Stimulated activated effector memory CD8-positive, alpha-beta T cell treated with anti-CD3 and anti-CD28 coated beads, Interleukin-12 subunit alpha, Interleukin-12 subunit beta, amount 100 ng/mL, for 72 hours (primary cell): ENCODE data around the gene C10orf105.
A peak's percentile ranks its signal among the peaks of the same experiment; 100 is the strongest.

Experiments used
- ATAC-seq: fragments of 150-1000 bp; cut with Tn5 transposase; 2 replicates; pipeline ENCODE4 v1.10.0; 2021
- DNase-seq, 2 donors: peaks; one replicate each; pipeline ENCODE4 v3.0.0; 2021 to 2022; ENCODE audit warnings: low spot score in 2 of 2
- H3K27ac Mint-ChIP-seq: one replicate; pipeline ENCODE4 v1.8.0; 2022; ENCODE audit warnings: mild to moderate bottlenecking, mixed read lengths
- H3K36me3 Mint-ChIP-seq: one replicate; pipeline ENCODE4 v1.8.0; 2022; ENCODE audit warnings: mild to moderate bottlenecking, mixed read lengths
- H3K4me1 Mint-ChIP-seq: one replicate; pipeline ENCODE4 v1.8.0; 2022; ENCODE audit warnings: mixed read lengths
- H3K4me3 Mint-ChIP-seq: one replicate; pipeline ENCODE4 v1.8.0; 2022; ENCODE audit warnings: mild to moderate bottlenecking, mixed read lengths
- H3K9me3 Mint-ChIP-seq: one replicate; pipeline ENCODE4 v1.8.0; 2022; ENCODE audit warnings: mixed read lengths

The C10orf105 gene

DNA sequence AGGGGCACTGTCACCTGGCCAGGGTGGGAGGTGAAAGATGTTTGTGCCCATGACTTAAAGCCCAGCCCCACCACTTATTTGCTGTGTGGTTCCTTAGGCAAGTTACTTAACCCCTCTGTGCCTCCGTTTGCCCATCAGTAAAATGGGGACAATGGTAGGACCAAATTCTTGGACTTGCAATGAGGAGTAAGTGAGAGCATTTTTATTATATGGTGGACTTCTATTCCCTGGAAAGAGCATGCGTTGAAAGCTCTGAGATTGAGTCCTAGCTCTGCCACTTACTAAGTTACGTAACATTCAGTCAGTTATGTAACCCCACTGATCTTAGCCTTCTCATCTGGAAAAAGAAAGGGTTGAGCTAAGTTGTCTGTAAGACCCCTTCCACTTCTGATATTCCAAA is 35.0 kb upstream of the C10orf105 start:
- Mint-ChIP-seq H3K36me3 (peaks cover 68% of the 10 kb centered on the region), H3K4me1 (peaks cover 82% of the 10 kb centered on the region), H3K27ac (peak overlapping the region; percentile 97), H3K9me3 (no peaks in the 10 kb centered on the region), H3K4me3 (no peak overlapping the region)
- DNase-seq = no peak
- ATAC-seq = no peak

DNA sequence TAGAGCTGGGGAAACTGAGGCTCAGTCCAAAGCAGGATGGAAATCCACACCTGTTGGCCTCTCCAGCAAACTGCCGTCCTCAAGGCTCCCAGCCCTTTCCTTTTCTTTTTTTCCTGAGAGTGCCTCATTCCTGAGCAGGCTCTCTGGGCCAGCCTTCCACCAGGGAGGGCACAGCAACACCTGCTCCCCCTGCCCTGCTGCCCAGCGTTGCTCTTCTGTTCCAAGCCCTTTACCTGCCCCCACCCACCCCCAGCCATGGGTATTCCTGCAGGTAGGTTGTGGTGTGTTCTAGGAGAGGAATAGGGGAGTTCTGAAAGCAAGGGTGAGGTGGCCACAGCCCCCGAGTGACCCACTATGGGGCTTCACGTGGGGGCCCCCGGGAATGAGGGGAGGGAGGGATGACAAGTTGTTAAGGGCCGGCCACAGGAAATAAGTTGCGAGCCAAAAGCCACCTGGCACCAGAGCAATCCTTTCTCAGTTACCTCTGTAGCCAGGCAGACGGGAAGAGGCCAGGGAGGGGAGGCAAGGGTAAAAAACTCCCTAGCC is 34.5 kb upstream of the C10orf105 start:
- H3K4me3 Mint-ChIP-seq = no peak overlapping the region
- peak overlapping the region; percentile 97 for H3K27ac Mint-ChIP-seq
- DNase-seq = no peak

DNA sequence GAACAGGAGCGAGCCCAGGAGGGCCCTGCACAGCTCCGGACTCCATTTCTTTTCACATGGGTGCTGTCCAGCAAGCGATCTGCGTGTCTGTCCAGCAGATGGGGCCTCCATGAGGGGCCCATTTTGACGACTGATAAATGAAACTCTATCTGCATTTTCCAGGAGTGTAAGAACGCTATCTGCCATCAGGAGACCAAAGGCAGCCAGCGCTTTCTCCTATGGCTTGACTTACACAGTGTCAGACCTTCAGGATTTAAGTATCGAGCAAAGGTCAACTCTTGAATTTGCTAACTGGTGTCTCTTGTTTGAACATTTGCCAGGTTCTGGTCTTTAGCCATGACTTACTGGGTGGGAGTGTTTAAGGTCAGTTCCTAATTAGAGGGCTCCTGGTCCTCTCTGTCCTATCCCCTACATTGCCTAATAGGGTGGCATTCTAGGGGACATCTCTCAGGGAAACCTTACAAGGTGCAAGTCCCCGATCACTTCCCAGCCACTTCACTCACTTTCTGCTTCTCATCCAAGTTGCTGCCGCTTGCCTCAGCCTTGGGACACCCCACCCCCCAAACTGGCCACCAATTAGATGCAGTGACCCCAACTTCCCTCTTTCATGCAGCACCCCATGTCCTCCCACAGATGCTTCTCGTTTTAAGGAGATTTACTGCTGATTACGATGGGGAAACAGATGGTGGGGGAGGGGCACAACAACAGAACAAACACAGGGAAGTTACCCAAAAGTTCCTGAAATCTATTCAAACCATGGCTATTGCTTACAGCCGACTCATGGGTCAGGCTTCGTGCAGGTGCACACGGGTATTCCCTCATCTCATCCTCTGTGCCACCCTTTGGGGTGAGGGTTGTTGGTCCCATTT is 33.7 kb upstream of the C10orf105 start:
- no peak for ATAC-seq
- Mint-ChIP-seq H3K36me3 (peaks cover 67% of the 10 kb centered on the region), H3K9me3 (no peaks in the 10 kb centered on the region), H3K4me3 (peak overlapping the region; percentile 32), H3K27ac (peak overlapping the region; percentile 97), H3K4me1 (peaks cover 90% of the 10 kb centered on the region)
- DNase-seq = no peak

More for the DNA sequence above, 34.5 kb upstream of the C10orf105 start:
- peaks cover 86% of the 10 kb centered on the region for H3K4me1 Mint-ChIP-seq
- H3K9me3 Mint-ChIP-seq = no peaks in the 10 kb centered on the region
- H3K36me3 Mint-ChIP-seq = peaks cover 67% of the 10 kb centered on the region
- no peak for ATAC-seq

DNA sequence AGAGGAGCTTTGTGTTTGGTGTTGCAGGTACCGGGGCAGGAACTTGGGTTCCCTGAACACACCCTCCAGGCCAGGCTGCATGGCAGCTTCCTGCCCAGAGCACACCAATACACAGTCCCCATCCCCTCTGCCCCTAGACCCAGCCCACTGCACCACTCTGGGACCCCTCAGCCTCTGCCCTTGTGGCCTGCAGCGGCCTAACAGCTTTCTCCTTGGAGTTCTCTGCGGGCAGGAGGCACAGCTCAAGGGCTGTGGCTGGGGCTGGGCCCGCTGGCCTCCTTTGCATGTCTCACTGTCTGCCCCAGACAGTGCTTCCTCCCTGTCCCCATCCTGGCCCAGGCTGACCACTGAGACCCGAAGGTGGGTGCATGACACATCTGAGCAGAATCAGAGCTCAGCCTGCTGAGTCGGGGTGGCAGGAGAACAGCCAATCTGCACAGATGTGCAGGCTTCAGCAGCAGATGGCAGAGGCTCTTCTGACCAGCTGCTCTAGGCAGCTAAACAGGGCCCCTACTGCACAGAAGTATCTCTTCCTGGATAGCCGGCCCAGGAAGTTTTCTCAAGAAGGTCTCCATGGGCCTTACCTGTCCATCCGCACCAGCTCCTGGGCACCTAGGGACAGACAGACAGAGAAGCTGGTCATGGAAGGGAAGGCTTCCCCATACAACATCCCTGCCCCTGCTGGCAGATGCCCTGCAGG is 33.0 kb upstream of the C10orf105 start:
- Mint-ChIP-seq H3K27ac (peak overlapping the region; percentile 97), H3K36me3 (peaks cover 67% of the 10 kb centered on the region), H3K9me3 (no peaks in the 10 kb centered on the region), H3K4me1 (peaks cover 90% of the 10 kb centered on the region), H3K4me3 (peak overlapping the region; percentile 32)
- no peak for DNase-seq
- peak; percentile 45 for ATAC-seq

DNA sequence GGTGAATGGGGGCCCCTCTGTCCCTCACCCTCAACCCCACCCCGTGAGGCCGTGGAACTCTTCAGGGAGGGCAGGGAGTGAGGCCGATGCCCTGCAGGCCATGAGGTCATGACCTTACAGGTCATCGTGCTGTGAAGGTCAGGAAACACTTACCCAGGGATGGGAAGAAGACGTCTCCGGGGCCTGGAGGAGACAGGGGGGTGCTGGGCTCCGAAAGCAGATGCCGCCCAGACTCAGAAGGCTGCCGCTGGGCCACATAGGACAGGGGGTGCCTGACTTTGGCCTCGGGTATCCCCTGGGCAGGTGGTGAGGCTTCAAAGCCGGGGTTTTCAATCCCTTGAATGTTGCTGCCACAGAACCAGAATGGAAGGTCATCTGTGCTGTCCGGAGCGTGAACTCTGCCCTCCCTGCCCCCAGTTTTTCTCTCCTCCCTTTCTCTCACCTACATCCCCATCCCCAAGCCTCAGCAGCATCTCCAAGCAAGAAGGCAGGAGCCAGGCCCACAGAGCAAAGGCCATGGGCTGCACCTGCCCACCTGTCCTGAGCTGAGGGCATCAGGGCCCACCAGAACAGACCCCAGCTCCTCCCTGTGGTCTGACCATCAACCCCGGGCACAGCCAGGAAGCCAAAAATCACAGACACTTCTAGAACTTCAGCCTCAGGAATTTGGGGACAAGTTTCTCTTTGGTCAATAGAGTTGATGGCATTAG is 32.1 kb upstream of the C10orf105 start:
- DNase-seq (no peak), ATAC-seq (no peak)
- no peaks in the 10 kb centered on the region for H3K9me3 Mint-ChIP-seq
- H3K4me3 Mint-ChIP-seq = no peak overlapping the region
- peak overlapping the region; percentile 97 for H3K27ac Mint-ChIP-seq
- H3K36me3 Mint-ChIP-seq = peaks cover 76% of the 10 kb centered on the region
- peaks cover 90% of the 10 kb centered on the region for H3K4me1 Mint-ChIP-seq

DNA sequence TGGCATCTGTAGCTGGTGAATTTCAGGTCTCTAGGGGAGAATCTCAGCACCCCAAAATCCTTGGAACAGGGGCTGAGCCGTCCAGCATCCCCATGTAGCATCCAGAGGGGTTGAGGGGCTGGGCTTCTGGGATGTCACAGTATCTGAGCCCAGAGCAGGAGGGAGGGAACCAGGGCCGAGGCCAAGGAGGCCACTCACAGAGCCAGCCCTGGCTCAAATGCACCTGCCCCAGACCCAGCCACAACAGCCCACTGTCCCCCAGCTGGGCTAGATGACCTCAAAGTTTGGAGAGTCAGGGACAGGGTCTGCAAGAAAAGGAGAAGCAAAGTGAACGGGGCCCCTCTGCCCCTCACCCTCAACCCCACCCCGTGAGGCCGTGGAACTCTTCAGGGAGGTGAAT is 31.4 kb upstream of the C10orf105 start:
- ATAC-seq = no peak
- DNase-seq = no peak
- H3K9me3 Mint-ChIP-seq = no peaks in the 10 kb centered on the region
- H3K36me3 Mint-ChIP-seq = peaks cover 79% of the 10 kb centered on the region
- peak overlapping the region; percentile 97 for H3K27ac Mint-ChIP-seq
- H3K4me1 Mint-ChIP-seq = peaks cover 90% of the 10 kb centered on the region
- H3K4me3 Mint-ChIP-seq = peak overlapping the region; percentile 28

DNA sequence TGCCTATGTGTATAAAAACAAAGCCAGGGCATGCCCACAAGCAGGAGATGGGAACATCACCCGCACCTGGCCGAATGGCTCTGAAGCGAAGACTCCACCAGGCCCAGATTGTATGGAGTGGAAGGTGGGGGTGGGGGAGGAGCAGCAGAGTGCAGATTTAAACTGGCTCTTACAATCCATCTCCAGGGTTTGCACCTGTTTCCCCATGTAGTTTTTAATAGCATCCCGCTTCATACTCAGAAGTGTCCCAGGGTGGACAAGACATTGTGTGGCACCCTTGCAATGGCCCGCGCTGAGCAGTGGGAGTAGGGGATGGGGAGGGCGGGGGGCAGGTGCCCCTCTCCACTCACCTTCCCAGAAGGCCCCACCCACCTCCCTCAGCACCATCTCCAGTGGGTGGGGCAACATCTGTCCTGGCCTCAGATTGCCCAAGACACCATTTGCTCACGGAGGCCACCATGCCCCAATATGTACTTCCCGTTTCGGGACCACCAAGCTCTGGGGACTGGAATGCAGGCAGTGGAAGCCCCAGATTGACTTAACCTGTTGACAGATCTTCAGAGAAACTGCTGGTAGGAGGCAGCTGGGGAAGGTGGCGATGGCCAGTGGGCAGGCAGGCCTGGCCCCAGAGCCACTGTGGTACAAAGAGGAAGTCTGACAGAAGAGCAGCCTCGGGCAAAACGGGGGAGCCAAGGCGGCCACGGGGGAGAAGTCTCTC is 30.7 kb upstream of the C10orf105 start:
- Mint-ChIP-seq H3K4me3 (peak overlapping the region; percentile 28), H3K36me3 (peaks cover 82% of the 10 kb centered on the region), H3K27ac (peak overlapping the region; percentile 97), H3K4me1 (peaks cover 96% of the 10 kb centered on the region), H3K9me3 (no peaks in the 10 kb centered on the region)
- DNase-seq (no peak), ATAC-seq (no peak)

DNA sequence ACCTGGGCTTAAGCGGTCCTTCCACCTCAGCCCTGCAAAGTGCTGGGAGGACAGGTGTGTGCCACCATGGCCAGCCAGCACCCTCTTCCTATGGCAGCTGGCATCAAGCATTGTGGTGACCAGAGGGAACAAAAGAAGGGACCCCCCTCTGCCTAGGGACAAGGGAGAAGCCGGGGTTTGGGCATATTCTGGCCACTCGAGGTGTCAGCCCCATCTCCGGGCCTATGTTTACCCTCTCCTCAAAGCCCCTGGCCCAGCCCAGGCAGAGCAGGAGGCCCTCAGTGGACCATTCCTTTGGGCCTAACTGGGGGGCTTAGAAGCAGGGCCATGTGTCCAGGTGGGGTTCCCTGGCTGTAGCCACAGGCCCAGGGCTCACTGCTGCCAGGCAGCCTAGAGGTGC is 29.8 kb upstream of the C10orf105 start:
- Mint-ChIP-seq H3K36me3 (peaks cover 79% of the 10 kb centered on the region), H3K4me3 (peak overlapping the region; percentile 69), H3K4me1 (peaks cover 96% of the 10 kb centered on the region), H3K27ac (peak overlapping the region; percentile 97), H3K9me3 (no peaks in the 10 kb centered on the region)
- DNase-seq (no peak), ATAC-seq (no peak)

DNA sequence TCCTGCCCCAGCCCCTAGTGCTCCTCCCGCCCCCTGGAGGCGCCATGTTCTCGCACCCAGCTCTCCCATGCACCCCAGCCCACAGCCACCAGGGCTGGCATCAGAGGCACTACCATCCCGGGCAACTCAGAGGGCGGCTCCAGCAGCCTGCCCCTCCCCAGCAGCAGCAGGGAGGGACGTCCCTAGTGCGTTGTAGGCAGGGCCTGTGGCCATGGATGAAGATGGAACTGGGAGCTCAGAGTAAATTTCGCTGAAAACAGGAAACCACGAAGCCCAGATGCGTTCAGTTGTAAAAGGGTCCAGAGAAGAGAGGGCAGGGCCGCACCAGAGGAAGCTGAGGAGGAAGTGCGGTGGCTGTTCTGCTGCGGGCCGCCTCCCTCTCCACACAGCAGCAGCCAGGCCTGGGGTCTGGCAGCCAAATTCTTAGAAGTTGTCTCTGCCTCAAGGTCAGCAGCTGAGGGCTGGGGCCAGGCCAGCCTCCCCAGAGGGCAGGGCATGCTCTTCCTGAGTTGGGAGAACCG is 29.2 kb upstream of the C10orf105 start:
- Mint-ChIP-seq H3K9me3 (no peaks in the 10 kb centered on the region), H3K27ac (peak overlapping the region; percentile 97), H3K36me3 (peaks cover 72% of the 10 kb centered on the region), H3K4me1 (peaks cover 96% of the 10 kb centered on the region), H3K4me3 (peak overlapping the region; percentile 69)
- peak; percentile 87 for ATAC-seq
- DNase-seq = peak; percentile 49 to 82

DNA sequence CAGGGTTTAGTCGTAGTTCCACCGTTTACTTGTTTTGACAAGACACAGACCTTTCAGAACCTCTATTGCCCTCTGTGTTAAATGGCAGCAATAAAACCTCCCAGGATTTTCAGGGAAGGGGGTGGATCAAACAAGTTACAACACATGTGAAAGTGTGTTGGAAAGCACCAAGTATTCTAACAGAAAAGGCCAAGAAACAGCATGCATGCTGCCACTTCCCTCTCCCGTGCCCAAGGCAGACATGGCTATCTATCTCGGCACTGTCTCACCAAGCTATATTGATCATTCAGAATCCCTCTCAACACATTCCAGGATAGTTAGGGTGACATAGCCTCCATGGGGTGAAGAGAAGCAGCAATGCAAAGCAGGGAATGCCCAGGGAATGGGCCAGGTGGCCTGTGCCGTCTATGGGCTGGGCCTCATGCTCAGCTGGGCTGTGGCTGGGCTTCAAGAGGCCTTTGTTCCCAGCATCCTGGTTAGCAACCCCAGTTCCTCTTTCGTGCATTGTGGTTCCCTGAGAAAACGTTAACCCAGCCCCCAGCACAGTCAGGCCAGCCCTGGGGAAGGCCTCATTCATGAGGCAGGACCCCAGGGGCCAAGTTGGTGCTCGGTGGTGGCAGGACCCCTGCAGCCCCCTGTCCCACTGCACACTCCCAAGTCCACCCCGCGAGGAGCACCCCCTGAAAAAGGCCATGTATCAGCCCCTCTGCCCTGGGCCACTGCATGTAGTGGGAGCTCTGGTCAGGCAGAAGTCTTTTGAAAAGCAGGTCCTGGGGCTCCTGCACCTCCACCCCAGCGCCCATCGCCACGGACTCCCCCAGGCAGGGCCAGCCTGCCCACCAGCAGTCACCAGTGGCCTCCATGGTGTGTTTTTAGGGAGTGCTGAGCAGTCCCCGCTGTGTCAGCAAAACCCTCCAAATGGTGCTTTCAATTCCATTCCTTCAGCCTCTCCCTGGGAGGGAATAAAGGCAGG is 28.3 kb upstream of the C10orf105 start:
- peaks cover 63% of the 10 kb centered on the region for H3K36me3 Mint-ChIP-seq
- H3K4me1 Mint-ChIP-seq = peaks cover 96% of the 10 kb centered on the region
- H3K9me3 Mint-ChIP-seq = no peaks in the 10 kb centered on the region
- DNase-seq (no peak), ATAC-seq (no peak)
- H3K27ac Mint-ChIP-seq = peak overlapping the region; percentile 97
- peak overlapping the region; percentile 69 for H3K4me3 Mint-ChIP-seq

DNA sequence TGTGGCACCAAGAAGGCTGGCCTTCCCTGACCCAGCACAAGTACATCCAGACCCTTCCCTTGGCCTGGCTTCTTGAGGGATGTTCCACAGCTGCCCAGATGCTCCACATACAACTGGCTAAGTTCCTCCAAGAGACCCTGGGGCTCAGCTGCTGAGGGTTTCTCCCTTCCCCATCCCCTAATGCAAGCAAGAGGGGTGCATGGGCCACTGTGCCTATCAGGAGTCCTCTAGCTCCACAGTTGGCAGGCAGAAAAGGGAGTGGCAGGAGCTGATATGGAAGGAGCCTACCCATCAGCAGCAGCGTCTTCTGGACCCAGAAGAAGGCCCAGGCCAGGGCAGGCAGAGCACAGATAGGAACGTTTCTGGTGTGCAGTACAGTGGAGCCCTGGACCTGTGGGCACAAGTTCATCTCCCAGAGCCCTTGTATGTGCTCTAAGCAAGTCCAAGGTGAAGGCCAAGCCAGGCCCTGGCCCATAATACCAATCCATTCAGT is 27.5 kb upstream of the C10orf105 start:
- ATAC-seq (no peak), DNase-seq (no peak)
- H3K4me1 Mint-ChIP-seq = peaks cover 96% of the 10 kb centered on the region
- peaks cover 56% of the 10 kb centered on the region for H3K36me3 Mint-ChIP-seq
- peak overlapping the region; percentile 69 for H3K4me3 Mint-ChIP-seq
- H3K27ac Mint-ChIP-seq = peak overlapping the region; percentile 97
- no peaks in the 10 kb centered on the region for H3K9me3 Mint-ChIP-seq

DNA sequence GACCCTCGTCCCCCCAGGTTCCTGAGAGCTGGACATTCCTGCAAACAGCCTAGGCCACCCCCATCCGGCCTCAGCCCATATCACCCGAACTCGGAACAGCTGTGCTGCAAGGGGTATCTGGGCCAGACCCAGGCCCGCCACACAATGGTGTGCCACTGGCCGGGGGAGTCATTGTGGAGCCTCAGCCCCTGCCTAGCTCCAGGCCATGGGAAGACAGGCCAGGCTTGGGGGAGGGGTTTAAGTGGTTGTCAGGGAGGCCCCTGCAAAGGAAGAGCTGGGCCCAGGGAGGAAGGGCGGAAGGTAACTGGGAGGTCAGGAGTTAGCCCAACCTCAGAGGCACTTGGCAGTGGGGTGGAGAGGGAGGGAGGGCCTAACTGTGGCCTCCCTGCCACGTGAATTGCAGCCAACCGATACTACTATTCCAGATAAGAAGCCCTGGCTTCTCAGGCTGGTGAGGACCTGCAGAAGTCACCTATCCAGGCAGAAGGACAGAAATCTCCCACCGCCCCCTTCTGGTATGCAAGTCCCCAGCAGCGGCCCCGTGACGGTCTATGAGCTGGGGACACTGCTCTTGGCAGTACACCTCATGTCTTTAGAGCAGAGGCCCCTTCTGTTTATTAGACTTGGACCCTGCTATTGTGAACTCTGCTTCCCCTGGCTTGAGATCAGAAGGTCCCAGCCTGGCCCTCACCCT is 26.9 kb upstream of the C10orf105 start:
- H3K4me1 Mint-ChIP-seq = peaks cover 96% of the 10 kb centered on the region
- DNase-seq (no peak), ATAC-seq (no peak)
- peak overlapping the region; percentile 69 for H3K4me3 Mint-ChIP-seq
- H3K9me3 Mint-ChIP-seq = no peaks in the 10 kb centered on the region
- peak overlapping the region; percentile 97 for H3K27ac Mint-ChIP-seq
- peaks cover 54% of the 10 kb centered on the region for H3K36me3 Mint-ChIP-seq

DNA sequence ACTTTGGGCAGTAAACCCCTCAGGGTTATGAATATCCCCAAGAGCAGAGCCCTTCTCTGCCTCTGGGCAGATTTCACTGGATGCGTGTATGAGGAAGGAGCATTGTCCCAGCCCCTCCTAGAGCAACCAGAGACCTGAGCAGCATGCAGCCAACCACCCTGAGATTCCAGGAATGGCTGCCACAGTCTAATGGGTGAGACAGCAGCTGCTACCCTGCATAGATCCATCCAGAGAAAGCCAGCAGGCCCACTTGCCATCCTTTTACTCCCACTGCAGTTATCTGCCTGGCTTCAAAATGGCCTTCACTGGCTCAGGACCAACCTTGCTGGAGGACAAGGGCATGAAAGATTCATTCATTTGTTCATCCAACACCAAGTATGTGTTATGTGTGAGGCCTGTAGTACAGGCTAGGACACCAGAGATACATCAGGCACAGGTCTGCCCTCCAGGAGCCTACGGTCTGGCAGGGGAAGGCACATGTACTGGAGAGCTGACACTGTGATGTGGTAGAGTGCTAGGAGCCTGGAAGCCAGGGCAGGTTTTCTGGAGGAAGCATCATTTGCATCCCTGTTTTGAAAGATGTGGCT is 26.2 kb upstream of the C10orf105 start:
- Mint-ChIP-seq H3K4me1 (peaks cover 99% of the 10 kb centered on the region), H3K9me3 (no peaks in the 10 kb centered on the region), H3K27ac (peak overlapping the region; percentile 97), H3K36me3 (peaks cover 48% of the 10 kb centered on the region), H3K4me3 (no peak overlapping the region)
- no peak for ATAC-seq
- DNase-seq = no peak
